ENCODE data around the gene MORN2.

MORN2 gene

DNA sequence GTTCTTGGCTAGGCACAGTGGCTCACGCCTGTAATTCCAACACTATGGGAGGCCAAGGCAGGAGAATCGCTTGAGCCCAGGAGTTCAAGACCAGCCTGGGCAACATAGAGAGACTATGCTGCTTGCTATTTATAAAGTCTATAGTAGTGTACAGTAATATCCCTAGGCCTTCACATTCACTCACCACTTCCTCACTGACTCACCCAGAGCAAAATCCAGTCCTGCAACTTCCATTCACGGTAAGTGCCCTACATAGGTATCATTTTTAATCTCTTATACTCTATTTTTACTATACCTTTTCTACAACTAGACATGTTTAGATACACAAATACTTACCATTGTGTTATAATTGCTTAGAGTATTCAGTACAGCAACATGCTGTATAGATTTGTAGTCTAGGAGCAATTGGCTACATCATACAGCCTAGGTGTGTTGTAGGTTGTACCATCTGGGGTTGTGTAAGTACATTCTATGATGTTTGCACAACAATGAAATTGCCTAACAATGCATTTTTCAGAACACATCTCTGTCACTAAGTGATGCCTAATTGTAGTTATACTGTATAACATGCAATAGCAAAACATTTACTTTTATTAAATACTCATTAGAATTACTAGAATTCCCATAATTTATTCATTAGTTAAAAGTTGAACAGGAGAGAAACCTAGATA is 8.9 kb upstream of the MORN2 start:
- ATAC-seq (replicated peaks; ENCODE audit: extremely low read depth, poor library complexity, severe bottlenecking) (no peak), DNase-seq (ENCODE audit: low spot score in 2 of 2) (no peak)
- Mint-ChIP-seq H3K4me3 (no peak overlapping the region), H3K27me3 (no peaks in the 10 kb centered on the region), H3K27ac (ENCODE audit: low read depth) (no peak overlapping the region), H3K36me3 (ENCODE audit: insufficient read depth) (peaks cover 9% of the 10 kb centered on the region), H3K9me3 (peaks cover 12% of the 10 kb centered on the region), H3K4me1 (peaks cover 1% of the 10 kb centered on the region)

DNA sequence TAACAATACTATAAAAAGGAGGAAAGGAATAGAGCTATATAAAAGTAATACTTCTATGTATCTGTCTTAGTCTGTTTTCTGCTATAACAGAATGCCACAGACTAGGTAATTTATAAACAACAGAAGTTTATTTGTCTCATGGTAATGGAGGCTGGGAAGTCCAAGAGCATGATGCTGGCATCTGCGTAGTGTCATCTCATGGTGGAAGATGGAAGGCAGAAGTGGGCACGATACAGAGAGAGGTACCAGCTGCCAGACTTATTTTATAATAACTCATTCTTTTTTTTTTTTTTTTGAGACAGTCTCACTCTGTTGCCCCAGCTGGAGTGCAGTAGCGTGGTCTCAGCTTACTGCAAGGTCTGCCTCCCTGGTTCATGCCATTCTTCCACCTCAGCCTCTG is 4.3 kb upstream of the MORN2 start:
- Mint-ChIP-seq H3K27me3 (no peaks in the 10 kb centered on the region), H3K4me1 (peaks cover 29% of the 10 kb centered on the region), H3K27ac (ENCODE audit: low read depth) (no peak overlapping the region), H3K9me3 (peaks cover 12% of the 10 kb centered on the region), H3K4me3 (no peak overlapping the region), H3K36me3 (ENCODE audit: insufficient read depth) (peaks cover 13% of the 10 kb centered on the region)
- DNase-seq (ENCODE audit: low spot score in 2 of 2) (no peak), ATAC-seq (replicated peaks; ENCODE audit: extremely low read depth, poor library complexity, severe bottlenecking) (no peak)

DNA sequence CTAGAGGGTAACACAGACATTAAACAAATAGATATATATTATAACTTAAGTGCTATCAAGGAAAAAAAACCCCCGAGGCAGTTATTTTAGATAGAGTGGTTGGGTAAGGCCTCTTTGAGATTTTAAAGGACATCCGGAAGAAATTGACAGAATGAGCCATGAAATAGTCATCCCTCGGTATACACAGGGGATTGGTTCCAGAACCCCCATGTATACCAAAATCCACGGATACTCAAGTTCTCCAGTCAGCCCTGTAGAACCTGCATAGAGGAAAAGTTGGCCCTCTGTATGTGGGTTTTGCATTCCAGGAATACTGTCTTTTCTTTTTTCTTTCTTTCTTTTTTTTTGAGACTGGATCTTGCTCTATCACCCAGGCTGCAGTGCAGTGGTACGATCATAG is 2.0 kb upstream of the MORN2 start:
- no peaks in the 10 kb centered on the region for H3K27me3 Mint-ChIP-seq
- peaks cover 13% of the 10 kb centered on the region for H3K36me3 Mint-ChIP-seq (ENCODE audit: insufficient read depth)
- peaks cover 12% of the 10 kb centered on the region for H3K9me3 Mint-ChIP-seq
- ATAC-seq (replicated peaks; ENCODE audit: extremely low read depth, poor library complexity, severe bottlenecking), result no peak
- peaks cover 32% of the 10 kb centered on the region for H3K4me1 Mint-ChIP-seq
- no peak for DNase-seq (ENCODE audit: low spot score in 2 of 2)
- H3K4me3 Mint-ChIP-seq, result no peak overlapping the region
- no peak overlapping the region for H3K27ac Mint-ChIP-seq (ENCODE audit: low read depth)

DNA sequence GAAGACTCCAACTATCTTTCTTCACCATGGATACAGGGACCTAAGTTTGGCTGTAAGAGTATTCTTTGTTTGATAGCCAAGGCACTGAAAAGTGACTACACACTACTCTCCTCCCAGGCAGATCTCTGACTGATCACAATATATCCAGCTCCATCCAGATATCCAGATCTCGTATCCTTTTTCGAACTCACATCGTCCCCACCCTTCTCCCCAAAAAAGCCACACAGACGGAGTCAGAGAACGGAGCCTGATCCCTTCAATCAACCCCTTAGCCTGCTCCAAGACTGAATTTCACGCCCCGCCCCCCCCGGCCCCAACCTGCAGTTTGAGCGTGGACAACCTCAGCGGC is 575 bp upstream of the MORN2 start:
- ATAC-seq (replicated peaks; ENCODE audit: extremely low read depth, poor library complexity, severe bottlenecking) (no peak), DNase-seq (ENCODE audit: low spot score in 2 of 2) (no peak)
- H3K4me1 Mint-ChIP-seq, result peaks cover 32% of the 10 kb centered on the region
- no peaks in the 10 kb centered on the region for H3K27me3 Mint-ChIP-seq
- H3K36me3 Mint-ChIP-seq (ENCODE audit: insufficient read depth), result peaks cover 12% of the 10 kb centered on the region
- peaks cover 6% of the 10 kb centered on the region for H3K9me3 Mint-ChIP-seq
- H3K4me3 Mint-ChIP-seq, result peak overlapping the region; percentile 99
- H3K27ac Mint-ChIP-seq (ENCODE audit: low read depth), result peak overlapping the region; percentile 96

DNA sequence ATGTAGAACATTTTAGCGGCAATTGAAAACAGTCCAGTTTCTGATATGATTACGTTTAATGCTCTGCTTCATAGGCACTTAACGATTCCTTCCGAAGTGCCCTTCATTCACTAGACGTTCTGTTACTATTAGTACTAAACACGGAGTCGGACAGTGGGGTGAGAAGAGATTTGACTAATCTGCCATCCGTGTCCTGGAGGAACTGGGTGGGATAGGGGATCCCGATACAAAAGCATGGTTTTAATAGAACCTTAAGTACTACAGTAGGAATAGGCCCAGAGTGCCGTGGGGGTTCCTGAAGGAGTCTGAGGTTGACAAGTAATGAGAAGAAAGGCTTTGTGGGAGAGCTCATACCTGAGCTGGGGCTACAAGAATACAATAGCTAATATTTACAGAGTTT is 631 bp downstream of the MORN2 start:
- Mint-ChIP-seq H3K4me1 (peaks cover 32% of the 10 kb centered on the region), H3K27ac (ENCODE audit: low read depth) (peak overlapping the region; percentile 96), H3K9me3 (peaks cover 2% of the 10 kb centered on the region), H3K36me3 (ENCODE audit: insufficient read depth) (peaks cover 13% of the 10 kb centered on the region), H3K4me3 (peak overlapping the region; percentile 99), H3K27me3 (no peaks in the 10 kb centered on the region)
- ATAC-seq (replicated peaks; ENCODE audit: extremely low read depth, poor library complexity, severe bottlenecking) (no peak), DNase-seq (ENCODE audit: low spot score in 2 of 2) (no peak)

DNA sequence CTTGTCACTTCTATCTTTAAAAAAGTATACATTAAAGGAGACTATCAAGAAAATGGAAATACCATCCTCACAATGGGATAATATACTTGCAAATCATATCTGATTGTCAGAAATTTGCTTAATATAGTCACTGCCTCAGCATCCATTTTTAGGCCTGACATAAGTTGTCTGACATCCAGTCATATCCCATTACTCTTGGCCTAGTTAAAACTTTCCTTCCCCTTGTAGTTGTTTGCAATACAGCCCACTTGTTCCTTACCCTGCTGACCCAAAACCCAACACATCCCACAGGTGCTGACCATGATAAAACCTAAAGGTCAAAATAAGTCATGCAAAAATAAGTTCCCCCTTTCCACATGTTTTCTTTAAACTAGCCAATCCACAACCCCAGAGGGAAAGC is 10.3 kb downstream of the MORN2 start:
- Mint-ChIP-seq H3K9me3 (no peaks in the 10 kb centered on the region), H3K4me3 (no peak overlapping the region), H3K36me3 (ENCODE audit: insufficient read depth) (peaks cover 2% of the 10 kb centered on the region), H3K27me3 (no peaks in the 10 kb centered on the region), H3K27ac (ENCODE audit: low read depth) (no peak overlapping the region), H3K4me1 (no peaks in the 10 kb centered on the region)
- DNase-seq (ENCODE audit: low spot score in 2 of 2) (no peak), ATAC-seq (replicated peaks; ENCODE audit: extremely low read depth, poor library complexity, severe bottlenecking) (no peak)

DNA sequence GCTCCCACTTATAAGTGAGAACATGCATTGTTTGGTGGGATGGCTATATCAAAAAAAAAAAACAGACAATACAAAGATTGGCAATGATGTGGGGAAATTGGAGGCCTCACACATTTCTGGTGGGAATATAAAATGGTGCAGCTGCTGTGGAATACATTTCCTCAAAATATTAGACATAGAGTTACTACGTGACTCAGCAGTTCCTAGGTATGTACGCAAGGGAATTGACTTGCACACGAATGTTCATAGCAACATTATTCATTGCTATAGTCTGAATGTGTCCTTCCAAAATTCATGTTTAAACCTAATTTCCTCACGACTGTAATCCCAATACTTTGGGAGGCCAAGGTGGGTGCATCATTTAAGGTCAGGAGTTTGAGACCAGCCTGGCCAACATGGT is 11.6 kb downstream of the MORN2 start:
- Mint-ChIP-seq H3K27ac (ENCODE audit: low read depth) (no peak overlapping the region), H3K27me3 (no peaks in the 10 kb centered on the region), H3K4me1 (no peaks in the 10 kb centered on the region), H3K36me3 (ENCODE audit: insufficient read depth) (no peaks in the 10 kb centered on the region), H3K4me3 (no peak overlapping the region), H3K9me3 (no peaks in the 10 kb centered on the region)
- ATAC-seq (replicated peaks; ENCODE audit: extremely low read depth, poor library complexity, severe bottlenecking), result no peak
- DNase-seq (ENCODE audit: low spot score in 2 of 2), result no peak

DNA sequence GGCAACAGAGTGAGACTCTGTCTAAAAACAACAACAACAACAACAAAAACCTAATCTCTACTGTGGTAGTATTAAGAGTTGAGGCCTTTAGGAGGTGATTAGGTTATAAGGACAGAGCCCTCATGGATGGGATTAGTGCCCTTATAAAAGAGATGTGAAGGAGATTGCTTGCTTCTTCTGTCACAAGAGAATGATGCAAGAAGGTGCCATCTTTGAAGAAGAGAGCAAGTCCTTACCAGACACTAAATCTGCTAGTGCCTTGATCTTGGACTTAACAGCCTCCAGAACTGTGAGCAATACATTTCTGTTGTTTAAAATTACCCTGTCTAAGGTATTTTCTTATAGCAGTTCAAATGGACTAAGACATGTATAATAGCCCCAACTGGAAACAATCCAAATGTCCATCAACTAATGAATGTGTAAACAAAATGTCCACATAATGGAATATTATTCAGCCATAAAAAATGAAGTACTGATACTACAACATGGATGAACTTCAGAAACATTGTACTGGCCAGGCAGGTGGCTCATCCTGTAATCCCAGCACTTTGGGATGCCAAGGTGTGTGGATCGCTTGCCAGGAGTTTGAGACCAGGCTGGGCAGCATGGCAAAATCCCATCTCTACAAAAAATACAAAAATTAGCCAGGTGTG is 12.3 kb downstream of the MORN2 start:
- no peaks in the 10 kb centered on the region for H3K9me3 Mint-ChIP-seq
- no peak for ATAC-seq (replicated peaks; ENCODE audit: extremely low read depth, poor library complexity, severe bottlenecking)
- no peaks in the 10 kb centered on the region for H3K36me3 Mint-ChIP-seq (ENCODE audit: insufficient read depth)
- no peak for DNase-seq (ENCODE audit: low spot score in 2 of 2)
- no peaks in the 10 kb centered on the region for H3K27me3 Mint-ChIP-seq
- H3K4me1 Mint-ChIP-seq, result no peaks in the 10 kb centered on the region
- H3K4me3 Mint-ChIP-seq, result no peak overlapping the region
- no peak overlapping the region for H3K27ac Mint-ChIP-seq (ENCODE audit: low read depth)

DNA sequence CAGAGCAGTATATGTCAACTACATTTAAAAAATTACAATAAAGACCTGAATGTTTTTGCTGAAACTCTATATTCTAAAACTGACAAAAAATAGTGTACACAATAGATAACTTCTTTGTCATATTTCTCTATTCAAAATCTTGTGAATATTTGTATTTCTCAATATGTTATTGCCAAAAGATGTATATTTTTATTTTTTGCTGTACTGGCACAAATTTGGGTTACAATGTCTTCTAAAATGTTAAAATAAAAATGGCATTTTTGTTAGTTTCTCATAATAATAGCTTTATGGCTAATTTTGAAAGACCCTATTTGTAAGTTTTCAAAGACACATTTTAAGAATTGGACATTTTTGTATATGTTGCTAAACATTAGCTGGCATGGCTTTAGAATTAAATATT is 13.3 kb downstream of the MORN2 start:
- Mint-ChIP-seq H3K4me1 (no peaks in the 10 kb centered on the region), H3K27ac (ENCODE audit: low read depth) (no peak overlapping the region), H3K27me3 (no peaks in the 10 kb centered on the region), H3K4me3 (no peak overlapping the region), H3K36me3 (ENCODE audit: insufficient read depth) (no peaks in the 10 kb centered on the region), H3K9me3 (no peaks in the 10 kb centered on the region)
- DNase-seq (ENCODE audit: low spot score in 2 of 2) (no peak), ATAC-seq (replicated peaks; ENCODE audit: extremely low read depth, poor library complexity, severe bottlenecking) (no peak)

DNA sequence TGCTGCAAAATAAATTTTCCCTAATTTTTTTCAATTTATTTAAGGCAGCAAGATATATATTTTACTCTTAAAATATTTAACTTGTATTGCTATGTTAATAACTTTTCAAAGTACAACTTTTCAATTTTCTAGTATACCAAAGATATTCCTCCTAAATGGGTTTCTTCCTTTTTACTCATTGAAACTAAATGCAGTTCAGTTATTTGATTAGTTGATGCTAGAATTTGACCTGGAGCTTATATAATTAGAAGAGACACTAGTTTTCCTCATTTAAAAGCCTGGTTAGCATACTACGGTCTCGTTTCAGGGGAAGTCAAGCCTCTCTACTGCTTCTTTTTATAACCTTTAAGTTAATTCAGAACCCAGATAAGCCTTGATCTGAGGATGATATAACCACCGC is 13.8 kb downstream of the MORN2 start, which contains the start of gene ARHGEF33:
Gene ARHGEF33 (plus strand): TSS at position 301 of the 400 bp plus-strand sequence. CDS start 29,573 bp downstream, outside the sequence.
- H3K36me3 Mint-ChIP-seq (ENCODE audit: insufficient read depth), result no peaks in the 10 kb centered on the region

DNA sequence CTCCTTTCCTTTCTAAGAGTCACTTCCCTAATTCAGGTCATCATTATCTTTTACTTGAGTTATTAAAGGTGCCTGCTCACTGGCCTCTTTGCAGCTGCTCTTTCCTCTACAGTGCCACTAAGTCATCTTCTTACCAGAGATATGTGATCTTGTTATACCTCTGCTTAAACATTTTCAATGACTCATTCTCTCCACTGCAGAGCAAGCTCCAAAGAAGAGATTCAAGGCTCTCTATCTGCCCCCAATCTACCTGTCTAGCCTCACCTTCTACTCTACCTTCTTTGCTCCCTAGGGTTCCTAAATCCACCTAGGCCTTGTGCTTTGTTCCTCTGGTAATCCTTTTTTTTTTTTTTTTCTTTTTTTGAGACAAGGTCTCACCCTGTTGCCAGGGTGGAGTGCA is 17.0 kb downstream of the MORN2 start:
- Mint-ChIP-seq H3K4me3 (no peak overlapping the region), H3K4me1 (no peaks in the 10 kb centered on the region), H3K9me3 (no peaks in the 10 kb centered on the region), H3K27me3 (peaks cover 13% of the 10 kb centered on the region), H3K36me3 (ENCODE audit: insufficient read depth) (no peaks in the 10 kb centered on the region), H3K27ac (ENCODE audit: low read depth) (no peak overlapping the region)
- DNase-seq (ENCODE audit: low spot score in 2 of 2) (no peak), ATAC-seq (replicated peaks; ENCODE audit: extremely low read depth, poor library complexity, severe bottlenecking) (no peak)

More for the DNA sequence above, 13.8 kb downstream of the MORN2 start, which contains the start of gene ARHGEF33:
- DNase-seq (ENCODE audit: low spot score in 2 of 2), result no peak
- ATAC-seq (replicated peaks; ENCODE audit: extremely low read depth, poor library complexity, severe bottlenecking), result no peak
- H3K4me1 Mint-ChIP-seq, result no peaks in the 10 kb centered on the region
- no peak within 1 kb of the TSS for H3K4me3 Mint-ChIP-seq
- H3K27ac Mint-ChIP-seq (ENCODE audit: low read depth), result no peak within 1 kb of the TSS
- H3K27me3 Mint-ChIP-seq, result no peaks in the 10 kb centered on the region
- H3K9me3 Mint-ChIP-seq, result no peaks in the 10 kb centered on the region

DNA sequence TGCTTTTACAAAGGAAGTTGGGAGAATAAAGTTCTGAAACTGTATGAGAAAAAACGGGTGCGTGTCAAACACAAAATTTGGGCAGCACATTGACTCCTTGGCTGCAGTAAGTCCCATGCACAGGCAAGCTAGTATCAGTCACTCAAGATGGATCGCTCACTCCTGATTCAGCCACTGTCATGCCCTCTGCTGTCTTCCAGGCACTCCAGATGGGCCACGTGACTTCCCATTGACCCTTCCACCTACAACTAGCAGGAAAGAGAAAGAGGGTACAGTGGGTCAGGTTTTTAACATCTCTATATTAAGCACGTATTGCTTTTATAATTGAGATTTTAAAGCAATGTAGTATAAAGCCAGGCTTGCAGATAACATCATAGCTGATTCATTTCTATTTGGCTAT is 22.5 kb downstream of the MORN2 start:
- H3K27ac Mint-ChIP-seq (ENCODE audit: low read depth), result no peak overlapping the region
- no peaks in the 10 kb centered on the region for H3K36me3 Mint-ChIP-seq (ENCODE audit: insufficient read depth)
- H3K27me3 Mint-ChIP-seq, result peaks cover 18% of the 10 kb centered on the region
- H3K4me1 Mint-ChIP-seq, result no peaks in the 10 kb centered on the region
- H3K9me3 Mint-ChIP-seq, result no peaks in the 10 kb centered on the region
- no peak overlapping the region for H3K4me3 Mint-ChIP-seq
- ATAC-seq (replicated peaks; ENCODE audit: extremely low read depth, poor library complexity, severe bottlenecking), result no peak
- no peak for DNase-seq (ENCODE audit: low spot score in 2 of 2)

DNA sequence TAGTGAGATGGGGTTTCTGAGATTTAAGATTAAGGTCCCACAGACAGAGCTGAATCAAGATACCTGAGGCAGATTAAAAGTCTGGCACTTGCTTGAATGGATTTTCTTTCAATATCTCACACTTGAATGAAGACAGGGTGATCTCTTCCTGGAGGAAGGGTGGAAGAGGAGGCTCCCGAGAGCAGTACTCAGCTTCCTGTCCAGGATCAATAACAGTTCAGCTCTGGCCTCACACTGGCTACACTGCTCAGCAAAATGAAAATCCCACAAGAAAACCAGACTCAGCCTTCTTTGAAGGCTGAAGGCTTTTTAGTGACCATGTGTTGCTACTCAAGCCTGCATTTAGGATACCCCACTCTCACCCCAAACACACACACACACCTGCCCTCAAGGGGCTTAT is 24.9 kb downstream of the MORN2 start:
- Mint-ChIP-seq H3K36me3 (ENCODE audit: insufficient read depth) (no peaks in the 10 kb centered on the region), H3K4me3 (no peak overlapping the region), H3K4me1 (no peaks in the 10 kb centered on the region), H3K27me3 (peaks cover 18% of the 10 kb centered on the region), H3K9me3 (no peaks in the 10 kb centered on the region), H3K27ac (ENCODE audit: low read depth) (no peak overlapping the region)
- ATAC-seq (replicated peaks; ENCODE audit: extremely low read depth, poor library complexity, severe bottlenecking) (no peak), DNase-seq (ENCODE audit: low spot score in 2 of 2) (no peak)
